ENCODE measurements around the gene S100P. TPM values are rescaled to one million over a fixed set of nuclear protein-coding genes. Genes with fewer than 3 reads are reported as not detected.

Gene S100P
- 89.2 to 107 TPM (median 90.8 TPM) in 5 replicates for total RNA-seq (2022; extraction: Qiagen RNA extraction)

GRCh38 chr4:6693231-6694176, at the start of gene S100P:
Gene S100P (plus strand): TSS chr4:6693878. CDS start chr4:6693933, 55 bp downstream.

GRCh38 chr4:6709230-6710114, 15.8 kb downstream of the S100P start, which contains the start of gene MRFAP1L1:
Gene MRFAP1L1 (minus strand): TSS chr4:6709865. CDS start chr4:6709629, 236 bp downstream.

GRCh38 chr4:6716018-6716911, 22.6 kb downstream of the S100P start, which contains the start of gene BLOC1S4:
Gene BLOC1S4 (plus strand): TSS chr4:6716174. CDS start chr4:6716210, 36 bp downstream.

Other genes starting within 250 kb of the S100P start
- gene PPP2R2C, start 221.3 kb upstream of the S100P start, total RNA-seq (2022; extraction: Qiagen RNA extraction) = 26.5 to 43.3 TPM (median 41.1 TPM) in 5 replicates
- gene MAN2B2, start 118.7 kb upstream of the S100P start, total RNA-seq (2022; extraction: Qiagen RNA extraction) = 7.8 to 13.2 TPM (median 11.4 TPM) in 5 replicates
- gene MRFAP1, start 53.2 kb upstream of the S100P start, total RNA-seq (2022; extraction: Qiagen RNA extraction) = 269 to 286 TPM (median 281 TPM) in 5 replicates
- 34.7 to 39.7 TPM (median 37.2 TPM) in 5 replicates for gene MRFAP1L1, start 16.0 kb downstream of the S100P start, total RNA-seq (2022; extraction: Qiagen RNA extraction)
- 14.7 to 18.0 TPM (median 16.9 TPM) in 5 replicates for gene BLOC1S4, start 22.3 kb downstream of the S100P start, total RNA-seq (2022; extraction: Qiagen RNA extraction)
- gene KIAA0232, start 88.8 kb downstream of the S100P start, total RNA-seq (2022; extraction: Qiagen RNA extraction) = 16.1 to 24.8 TPM (median 21.9 TPM) in 5 replicates
- gene TBC1D14, start 215.9 kb downstream of the S100P start, total RNA-seq (2022; extraction: Qiagen RNA extraction) = 33.3 to 46.5 TPM (median 43.3 TPM) in 5 replicates

All from A549 treated with dexamethasone at 1 μM for 4 hours (cell line).